Esophagus muscularis mucosa (tissue), 4 donors: ENCODE measurements around the gene ACVRL1.

Experiments used
- CTCF ChIP-seq, 3 experiments: fragments of 200-600 bp in 2 of 3; fragments of 450-650 bp in 1 of 3; sonication (generic) in 2 of 3; IDR thresholded peaks; one replicate each; pipeline ENCODE4 v1.5.1; 2017 to 2019; ENCODE audit warnings: antibody characterized with exemption in 3 of 3, mild to moderate bottlenecking in 2 of 3, moderate library complexity in 1 of 3
- EP300 ChIP-seq: sonication (generic); formaldehyde crosslinking; IDR thresholded peaks from one replicate; pipeline ENCODE4 v1.6.1; 2017; ENCODE audit warnings: antibody characterized with exemption
- POLR2A ChIP-seq: fragments of 450-650 bp; IDR thresholded peaks from one replicate; pipeline ENCODE4 v1.6.1; 2017; ENCODE audit warnings: antibody characterized with exemption, moderate library complexity, mild to moderate bottlenecking, low read depth
- POLR2AphosphoS5 ChIP-seq, 2 donors: sonication (generic); formaldehyde crosslinking; IDR thresholded peaks; one replicate each; pipeline ENCODE4 v1.6.1; 2017; ENCODE audit warnings: antibody characterized with exemption in 2 of 2

DNA sequence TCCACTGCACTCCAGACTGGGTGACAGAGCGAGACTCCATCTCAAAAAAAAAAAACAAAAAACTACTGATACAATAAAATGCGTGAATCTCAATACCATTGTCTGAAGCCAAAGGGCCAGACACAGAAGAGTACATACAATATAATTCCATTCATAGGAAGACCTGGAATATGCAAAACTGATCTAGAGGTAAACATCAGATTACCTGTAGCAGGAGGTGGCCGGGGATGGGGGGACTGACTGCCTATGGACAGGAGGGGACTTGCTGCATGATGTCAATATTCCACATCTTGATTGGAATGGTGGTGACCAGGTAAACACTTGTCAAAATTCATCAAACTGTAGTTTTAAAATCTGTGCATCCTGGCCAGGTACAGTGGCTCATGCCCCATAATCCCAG lies 46.3 kb upstream of the ACVRL1 start:
- TF ChIP-seq CTCF (IDR thresholded peaks at IDR 0.05) (no peak), POLR2A (no peak), EP300 (no peak), POLR2AphosphoS5 (IDR thresholded peaks at IDR 0.05) (no peak)
